GDM1 (cell line): ENCODE results near the gene ARHGAP45.
"Not testable (repeated sequence)": the region's sequence is repeated elsewhere in the genome, so short reads cannot be mapped to it uniquely, and the experiment has no call there.

ENCODE experiments used
- DNase-seq: peaks from one replicate; lab custom pipeline; 2025; lab: John Stamatoyannopoulos, UW

The ARHGAP45 gene, protein sequence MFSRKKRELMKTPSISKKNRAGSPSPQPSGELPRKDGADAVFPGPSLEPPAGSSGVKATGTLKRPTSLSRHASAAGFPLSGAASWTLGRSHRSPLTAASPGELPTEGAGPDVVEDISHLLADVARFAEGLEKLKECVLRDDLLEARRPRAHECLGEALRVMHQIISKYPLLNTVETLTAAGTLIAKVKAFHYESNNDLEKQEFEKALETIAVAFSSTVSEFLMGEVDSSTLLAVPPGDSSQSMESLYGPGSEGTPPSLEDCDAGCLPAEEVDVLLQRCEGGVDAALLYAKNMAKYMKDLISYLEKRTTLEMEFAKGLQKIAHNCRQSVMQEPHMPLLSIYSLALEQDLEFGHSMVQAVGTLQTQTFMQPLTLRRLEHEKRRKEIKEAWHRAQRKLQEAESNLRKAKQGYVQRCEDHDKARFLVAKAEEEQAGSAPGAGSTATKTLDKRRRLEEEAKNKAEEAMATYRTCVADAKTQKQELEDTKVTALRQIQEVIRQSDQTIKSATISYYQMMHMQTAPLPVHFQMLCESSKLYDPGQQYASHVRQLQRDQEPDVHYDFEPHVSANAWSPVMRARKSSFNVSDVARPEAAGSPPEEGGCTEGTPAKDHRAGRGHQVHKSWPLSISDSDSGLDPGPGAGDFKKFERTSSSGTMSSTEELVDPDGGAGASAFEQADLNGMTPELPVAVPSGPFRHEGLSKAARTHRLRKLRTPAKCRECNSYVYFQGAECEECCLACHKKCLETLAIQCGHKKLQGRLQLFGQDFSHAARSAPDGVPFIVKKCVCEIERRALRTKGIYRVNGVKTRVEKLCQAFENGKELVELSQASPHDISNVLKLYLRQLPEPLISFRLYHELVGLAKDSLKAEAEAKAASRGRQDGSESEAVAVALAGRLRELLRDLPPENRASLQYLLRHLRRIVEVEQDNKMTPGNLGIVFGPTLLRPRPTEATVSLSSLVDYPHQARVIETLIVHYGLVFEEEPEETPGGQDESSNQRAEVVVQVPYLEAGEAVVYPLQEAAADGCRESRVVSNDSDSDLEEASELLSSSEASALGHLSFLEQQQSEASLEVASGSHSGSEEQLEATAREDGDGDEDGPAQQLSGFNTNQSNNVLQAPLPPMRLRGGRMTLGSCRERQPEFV

DNA sequence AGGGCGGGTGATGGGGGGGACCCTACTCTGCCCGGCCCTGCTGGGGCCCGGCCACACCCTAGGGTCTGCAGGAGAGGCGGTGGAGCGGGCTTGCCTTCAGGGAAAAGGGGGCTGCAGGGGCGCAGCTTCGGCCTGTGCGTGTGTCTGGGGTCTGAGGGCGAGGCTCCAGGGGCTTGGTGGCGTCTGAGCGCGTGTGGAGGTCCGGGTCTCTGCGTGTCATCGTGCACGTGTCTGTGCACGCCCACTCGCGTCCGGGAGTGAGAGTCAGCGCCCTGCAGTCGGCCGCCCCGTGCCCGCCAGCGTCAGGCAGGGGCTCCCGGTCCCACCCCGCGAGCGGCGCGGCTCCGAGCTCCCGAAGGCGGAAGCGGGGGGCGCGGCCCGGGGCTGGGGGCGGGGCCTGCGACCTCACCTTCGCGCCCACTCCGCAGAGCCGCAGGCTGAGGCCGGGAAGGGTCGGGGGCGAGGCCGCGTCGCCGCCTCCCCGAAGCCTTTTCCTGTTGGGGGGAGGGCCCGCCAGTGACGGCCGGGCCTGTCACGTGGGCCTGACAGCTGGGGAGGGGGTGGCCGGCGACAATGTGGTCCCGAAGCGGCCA is at the start of gene ARHGAP45:
TSS of gene ARHGAP45 (plus strand) at position 420 of the 593 bp plus-strand sequence. CDS start 239 bp downstream, outside the sequence.
- peak; percentile 81 for DNase-seq

DNA sequence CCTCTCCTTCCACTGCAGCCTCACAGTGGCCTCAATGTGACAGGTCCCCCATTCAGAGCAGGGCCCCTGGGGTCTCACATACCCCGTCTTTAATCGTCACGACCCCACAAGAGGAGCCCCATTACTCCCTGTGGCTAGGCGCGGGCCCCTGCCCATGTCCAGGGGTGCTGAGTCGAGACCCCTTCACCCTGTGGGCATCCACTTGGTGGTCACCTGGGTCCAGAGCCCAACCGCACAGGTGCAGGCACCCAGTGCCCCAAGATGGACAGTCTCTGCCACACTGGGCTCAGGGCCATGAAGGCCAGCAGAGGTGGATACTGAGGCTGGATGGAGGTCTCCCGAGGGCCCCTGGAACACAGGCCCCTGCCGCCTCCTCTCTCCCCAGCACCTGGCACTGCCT is 49.1 kb upstream of the ARHGAP45 start:
- DNase-seq = no peak

DNA sequence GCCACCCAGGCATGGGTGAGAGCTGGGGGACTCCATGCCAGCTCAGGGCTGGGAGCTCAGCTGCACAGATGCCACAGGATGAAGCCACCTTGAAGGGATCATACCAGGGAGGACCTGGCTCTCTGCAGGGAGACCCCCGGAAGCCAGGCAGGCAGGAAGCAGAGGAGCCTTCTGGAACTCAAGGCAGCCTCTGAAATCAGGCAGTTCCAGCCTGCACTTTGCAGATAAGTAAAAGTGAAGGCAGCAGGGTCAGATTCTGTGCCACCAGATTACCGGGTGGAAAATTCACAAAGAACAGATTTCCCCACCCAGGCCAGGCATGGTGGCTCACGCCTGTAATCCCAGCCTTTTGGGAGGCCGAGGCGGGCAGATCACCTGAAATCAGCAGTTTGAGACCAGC is 48.6 kb upstream of the ARHGAP45 start:
- DNase-seq = no peak

DNA sequence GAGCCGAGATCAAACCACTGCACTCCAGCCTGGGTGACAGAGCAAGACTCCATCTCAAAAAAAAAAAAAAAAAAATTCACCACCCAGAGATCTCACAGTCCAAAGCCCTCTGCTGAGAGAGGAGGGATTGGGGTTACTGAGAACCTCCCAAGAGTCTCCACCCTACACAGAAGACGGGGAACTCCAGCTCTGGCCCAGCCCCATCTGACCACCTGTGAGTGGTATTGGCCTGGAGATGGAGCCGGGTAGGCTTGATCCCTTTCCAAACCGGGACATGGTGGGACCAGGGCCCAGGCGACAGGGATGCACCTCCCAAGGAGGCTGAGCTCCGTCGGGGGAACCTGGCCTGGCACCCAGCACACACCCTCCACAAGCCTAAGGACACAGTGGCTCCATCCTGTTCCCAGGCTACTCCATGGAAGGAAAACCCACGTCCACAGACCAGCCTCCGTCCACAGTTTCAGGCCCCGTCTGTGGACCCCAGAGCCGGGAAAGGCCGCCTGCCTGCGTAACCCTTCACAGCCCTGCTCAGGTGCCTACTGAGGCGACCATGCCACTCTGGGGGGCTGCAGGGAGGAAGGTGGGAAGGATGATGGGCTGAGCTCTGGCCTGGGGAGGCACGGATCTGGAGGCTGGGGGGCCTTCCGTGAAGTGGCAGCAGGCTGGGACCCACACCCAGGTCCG is 47.9 kb upstream of the ARHGAP45 start:
- DNase-seq = no peak

DNA sequence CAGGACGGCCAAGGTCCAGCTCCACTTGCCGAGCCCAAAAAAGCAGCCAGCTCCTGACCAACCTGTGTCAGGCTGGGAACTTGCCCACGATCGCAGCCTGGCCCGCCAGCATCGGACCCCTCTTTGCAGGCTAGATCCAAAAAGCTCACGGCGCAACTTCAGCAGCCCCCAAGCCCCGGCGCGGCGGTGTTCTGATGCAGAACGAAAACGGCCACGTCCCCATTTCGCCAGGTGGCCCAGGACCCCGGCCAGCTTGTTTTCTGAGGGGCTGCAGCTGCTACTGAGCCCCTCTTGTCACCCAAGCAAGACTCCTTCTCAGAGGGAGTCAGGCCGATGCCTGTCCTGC is 47.4 kb upstream of the ARHGAP45 start:
- no peak for DNase-seq

DNA sequence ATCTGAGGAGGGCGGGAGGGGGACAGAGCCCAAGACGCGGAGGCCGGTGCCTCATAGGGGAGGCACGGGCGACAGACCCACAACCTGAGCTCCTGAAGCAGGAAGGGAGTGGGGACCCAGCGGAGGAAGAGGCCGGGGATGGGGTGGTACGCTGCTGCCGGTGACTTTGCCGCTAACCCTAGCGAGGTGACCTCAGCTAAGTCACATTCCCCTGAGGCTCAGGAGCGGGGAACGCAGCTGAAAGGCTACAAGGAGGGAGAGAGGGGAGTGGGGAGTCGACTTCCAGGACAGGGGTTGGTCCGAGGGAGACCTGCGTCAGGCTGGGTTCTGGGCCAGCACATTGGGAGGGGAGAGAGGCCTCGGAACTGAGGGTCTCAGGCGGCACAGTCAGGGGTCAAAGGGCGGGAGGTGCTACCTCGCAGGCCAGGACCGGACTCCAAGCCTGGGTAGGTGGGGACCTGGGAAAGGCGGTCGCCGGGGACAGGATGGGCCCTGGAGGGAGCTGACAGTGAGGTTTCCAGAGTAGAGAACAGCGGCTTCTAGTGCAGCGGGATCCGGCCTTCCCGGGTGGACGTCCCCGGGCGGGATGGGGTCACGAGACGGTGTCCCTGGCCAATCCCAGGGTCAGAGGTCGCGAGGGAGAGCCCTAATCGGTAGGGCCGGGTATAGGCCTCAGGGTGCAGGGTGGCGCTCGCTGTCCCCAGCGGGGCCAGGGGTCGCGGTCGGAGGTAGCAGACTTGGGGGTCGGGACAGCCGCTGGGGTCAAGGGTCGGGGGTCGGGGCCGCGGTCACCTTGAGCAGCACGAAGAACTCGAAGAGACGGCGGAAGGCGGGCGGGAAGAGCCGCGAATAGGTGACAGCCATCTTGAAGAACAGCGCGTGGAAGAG is 46.7 kb upstream of the ARHGAP45 start:
- DNase-seq = no peak

DNA sequence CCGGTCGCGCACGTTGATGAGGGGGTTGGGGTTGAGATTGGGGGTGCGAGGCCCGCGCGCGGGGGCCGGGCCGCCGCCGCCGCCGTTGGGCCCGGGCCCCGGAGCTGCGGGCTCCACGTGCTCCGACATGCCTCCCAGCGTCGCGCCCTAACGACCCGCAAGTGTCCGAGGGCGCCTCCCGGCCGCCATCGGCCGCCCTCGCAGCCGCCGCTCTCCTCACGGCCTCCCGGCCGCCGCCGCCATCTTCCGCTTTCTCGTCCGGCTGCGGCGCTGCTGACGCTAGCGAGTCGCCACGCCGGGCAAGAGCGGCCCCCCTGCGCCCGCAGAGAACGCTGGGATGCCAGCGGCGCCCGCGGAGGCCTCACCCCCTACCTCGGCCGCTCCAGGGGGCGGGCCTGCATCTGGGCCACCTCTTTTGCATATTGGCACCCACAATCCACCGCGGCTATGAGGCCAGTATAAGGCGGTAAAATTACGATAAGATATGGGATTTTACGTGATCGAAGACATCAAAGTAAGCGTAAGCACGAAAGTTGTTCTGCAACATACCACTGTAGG is 46.0 kb upstream of the ARHGAP45 start, which contains the start of gene TMEM259:
TSS of gene TMEM259 (minus strand) at position 256 of the 558 bp plus-strand sequence. CDS start at position 129, 127 bp downstream.
- peak; percentile 97 for DNase-seq

DNA sequence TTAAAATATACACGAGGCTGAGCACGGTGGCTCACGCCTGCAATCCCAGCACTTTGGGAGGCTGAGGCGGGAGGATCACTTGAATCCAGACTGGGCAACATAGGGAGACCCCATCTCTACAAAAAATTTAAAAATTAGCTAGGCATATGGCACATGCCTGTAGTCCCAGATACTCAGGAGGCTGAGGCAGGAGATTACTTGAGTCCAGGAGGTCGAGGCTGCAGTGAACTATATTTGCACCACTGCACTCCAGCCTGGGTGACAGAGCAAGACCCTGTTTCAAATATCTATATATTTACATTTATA is 43.1 kb upstream of the ARHGAP45 start:
- not testable (repeated sequence) for DNase-seq

DNA sequence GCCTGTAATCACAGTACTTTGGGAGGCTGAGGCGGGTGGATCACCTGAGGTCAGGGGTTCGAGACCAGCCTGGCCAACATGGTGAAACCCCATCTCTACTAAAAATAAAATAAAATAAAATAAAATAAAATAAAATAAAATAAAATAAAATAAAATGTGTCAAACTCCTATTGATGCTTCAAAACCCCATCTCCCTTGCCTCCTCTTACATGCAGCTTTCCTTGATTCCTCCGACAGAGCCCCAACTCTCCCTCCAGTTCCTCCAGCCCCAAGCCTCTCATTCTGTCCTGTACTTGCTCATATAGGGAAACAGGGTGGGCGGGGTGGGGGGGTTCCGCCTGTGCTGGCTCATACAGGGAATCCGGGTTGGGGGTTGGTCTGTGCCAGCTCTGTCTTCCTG is 41.9 kb upstream of the ARHGAP45 start:
- not testable (repeated sequence) for DNase-seq

DNA sequence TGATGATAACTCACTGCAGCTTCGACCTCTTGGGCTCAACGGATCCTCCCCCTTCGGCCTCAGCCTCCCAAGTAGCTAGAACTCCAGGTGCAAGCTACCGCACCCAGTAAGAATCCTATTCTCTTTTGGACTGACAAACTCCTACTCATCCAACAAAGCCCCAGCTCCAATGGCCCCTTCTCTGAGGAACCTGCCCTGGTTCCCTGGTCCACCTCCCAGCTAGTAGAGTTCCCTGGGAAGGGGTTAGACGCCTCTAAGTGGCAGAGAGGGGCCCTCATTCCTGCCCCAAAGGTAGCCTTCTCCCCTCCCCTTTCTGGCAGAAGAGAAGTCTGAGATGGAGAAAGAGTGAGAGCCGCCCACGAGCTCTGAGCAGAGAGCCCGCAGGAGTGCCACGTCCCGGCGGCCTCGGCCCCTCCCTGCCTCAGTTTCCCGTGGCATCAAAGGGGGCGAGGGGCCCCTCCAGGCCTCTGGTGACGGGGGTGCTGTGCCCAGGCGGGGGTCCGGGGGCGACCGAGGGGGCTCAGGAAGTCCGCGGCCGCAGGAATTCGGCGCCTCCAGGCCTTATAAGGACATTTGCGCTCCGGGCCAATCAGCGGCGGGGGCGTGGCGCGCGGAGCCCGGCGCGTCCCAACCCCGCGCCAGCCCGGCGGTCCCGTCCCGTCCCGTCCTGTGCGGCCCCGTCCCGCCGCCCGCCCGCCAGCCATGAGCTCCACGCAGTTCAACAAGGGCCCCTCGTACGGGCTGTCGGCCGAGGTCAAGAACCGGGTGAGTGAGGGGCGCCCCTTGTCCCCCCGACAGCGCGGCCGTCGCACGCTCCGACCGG is 40.8 kb upstream of the ARHGAP45 start, which contains the start of gene CNN2:
TSS of gene CNN2 (plus strand) at position 649 of the 823 bp plus-strand sequence. CDS start at position 703, 54 bp downstream.
- DNase-seq = peak; percentile 78

DNA sequence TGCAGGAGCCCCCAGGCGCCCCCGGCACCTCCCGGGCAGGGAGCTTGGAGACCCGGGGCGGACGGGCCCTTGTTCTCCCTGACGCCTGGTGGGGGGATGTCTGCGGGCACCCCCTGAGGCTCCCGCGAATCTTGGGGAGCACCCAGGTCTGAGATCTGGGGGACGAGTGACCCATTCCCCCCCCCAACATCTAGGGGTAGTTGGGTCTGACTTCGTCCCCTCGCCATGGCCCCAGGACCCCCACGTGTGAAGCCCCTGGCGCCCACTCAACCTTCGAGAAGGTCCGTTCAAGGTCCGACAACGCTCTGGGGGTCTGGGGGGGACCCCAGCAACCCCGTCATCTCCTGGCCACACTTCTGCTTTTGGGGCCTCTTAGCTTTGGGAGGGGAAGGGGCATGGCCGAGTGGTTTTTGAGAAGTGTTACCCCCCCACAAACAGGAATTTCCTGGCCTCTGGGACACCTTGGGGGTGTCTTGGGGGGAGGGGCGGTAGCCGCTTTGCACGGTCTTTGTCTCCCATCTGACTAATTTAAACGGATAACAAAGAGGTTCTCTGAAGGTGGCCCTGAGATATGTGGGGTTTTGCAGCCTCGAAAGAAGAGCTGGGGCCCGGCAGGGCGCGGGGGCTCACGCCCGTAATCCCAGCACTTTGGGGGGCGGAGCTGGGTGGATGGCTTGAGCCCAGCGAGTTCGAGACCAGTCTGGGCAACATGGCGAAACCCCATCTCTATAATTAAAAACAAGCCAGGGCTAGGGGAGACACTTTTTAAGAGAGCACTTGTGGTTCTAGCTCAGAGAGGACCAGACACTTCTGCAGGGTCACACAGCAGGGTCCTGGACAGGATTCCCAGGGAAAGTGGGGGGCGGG is 40.0 kb upstream of the ARHGAP45 start:
- DNase-seq = peak; percentile 23

DNA sequence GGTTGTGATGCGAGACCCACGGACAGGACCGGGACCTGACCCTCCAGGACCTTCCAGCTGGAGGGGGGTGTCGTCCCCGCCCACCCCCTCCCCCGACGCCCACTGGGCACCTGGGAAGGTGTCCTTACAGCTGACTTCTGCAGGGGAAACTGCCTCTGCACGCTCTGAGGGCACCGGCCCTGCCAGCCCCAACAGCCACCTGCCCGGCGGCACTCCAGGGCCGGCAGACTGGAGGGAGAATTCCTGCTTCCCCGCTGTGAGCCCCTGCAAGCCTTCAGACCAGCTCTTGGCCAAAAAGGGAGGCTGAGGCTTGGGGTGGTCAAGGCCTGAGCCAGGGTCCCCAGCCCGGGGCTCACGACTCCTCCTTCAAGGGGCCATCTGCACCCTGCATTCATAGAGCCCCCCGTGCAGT is 39.3 kb upstream of the ARHGAP45 start:
- no peak for DNase-seq

DNA sequence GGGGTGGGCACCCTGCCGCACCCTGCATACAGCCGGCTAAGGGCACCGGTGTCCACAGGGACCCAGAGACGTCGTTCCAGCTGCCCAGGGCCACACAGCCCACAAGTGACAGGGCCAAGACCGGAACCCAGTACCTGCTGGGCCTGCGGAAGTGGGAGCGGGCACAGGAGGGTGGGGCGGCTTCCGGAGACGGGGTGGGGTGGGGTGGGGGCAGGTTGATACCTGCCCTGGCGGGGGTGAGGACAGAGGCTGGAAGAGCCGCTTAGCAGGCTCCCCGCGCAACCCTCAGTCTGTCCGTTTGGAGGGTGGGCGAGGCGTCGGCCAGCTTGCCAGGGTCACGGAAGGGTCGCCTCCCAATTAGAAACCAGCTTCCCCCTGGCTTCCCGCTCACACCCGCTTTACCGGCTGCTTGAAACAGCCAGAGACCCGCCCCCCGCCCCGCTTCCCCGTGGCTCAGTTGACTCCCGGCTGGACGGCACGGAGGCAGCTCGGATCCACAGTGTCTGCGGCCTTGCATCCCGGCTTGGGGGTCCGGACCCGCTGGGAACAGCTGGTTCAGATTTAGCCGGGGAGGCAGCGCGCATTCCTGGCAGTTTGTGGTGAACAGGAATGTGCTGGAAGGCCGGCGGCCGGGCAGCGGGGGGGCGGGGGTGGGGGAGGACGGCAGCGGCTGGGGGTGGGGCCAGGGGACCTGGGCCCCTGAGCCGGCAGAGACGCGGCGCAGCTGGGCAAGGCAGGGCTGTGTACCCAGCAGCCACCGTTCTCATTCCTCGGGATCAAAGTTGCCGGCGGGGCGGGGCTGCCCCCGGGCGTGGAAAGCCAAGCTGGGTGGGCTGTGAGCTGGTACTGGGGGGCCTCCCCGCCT is 38.7 kb upstream of the ARHGAP45 start:
- no peak for DNase-seq

DNA sequence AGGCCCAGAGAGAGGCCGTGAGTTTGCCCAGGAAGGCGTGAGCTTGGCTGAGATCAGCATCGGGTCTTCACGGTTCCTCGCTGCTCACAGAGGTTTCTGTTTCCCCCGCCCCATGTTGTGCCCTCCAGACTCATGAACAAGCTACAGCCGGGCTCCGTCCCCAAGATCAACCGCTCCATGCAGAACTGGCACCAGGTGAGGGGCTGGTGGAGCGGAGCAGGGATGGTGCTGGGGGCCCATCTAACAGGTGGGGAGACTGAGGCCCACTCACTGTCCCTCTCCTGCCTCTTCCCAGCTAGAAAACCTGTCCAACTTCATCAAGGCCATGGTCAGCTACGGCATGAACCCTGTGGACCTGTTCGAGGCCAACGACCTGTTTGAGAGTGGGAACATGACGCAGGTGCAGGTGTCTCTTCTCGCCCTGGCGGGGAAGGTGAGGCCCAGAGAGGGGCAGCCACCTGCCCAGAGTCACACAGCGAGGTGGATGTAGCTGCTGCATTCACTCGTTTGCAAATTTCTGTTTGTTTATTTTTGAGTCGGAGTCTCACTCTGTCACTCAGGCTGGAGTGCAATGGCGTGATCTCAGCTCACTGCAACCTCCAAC is 34.6 kb upstream of the ARHGAP45 start:
- no peak for DNase-seq

DNA sequence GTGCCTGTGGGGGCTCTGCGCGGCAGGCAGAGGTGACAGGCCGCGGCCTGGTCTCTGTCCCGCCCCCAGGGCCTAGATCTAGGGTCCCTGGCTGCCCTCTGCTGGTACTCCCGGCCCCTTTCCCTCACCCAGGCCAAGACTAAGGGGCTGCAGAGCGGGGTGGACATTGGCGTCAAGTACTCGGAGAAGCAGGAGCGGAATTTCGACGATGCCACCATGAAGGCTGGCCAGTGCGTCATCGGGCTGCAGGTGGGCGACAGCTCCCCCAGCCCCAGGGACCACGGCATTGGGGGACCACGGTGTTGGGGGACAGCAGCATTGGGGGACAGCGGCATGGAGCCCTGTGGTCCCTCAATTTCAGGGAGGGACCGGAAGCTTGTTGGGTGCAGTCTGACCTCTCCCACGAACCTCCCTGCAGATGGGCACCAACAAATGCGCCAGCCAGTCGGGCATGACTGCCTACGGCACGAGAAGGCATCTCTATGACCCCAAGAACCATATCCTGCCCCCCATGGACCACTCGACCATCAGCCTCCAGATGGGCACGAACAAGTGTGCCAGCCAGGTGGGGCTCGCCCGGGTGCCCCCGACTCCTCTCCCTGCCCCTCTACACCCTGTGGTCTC is 30.9 kb upstream of the ARHGAP45 start:
- no peak for DNase-seq

DNA sequence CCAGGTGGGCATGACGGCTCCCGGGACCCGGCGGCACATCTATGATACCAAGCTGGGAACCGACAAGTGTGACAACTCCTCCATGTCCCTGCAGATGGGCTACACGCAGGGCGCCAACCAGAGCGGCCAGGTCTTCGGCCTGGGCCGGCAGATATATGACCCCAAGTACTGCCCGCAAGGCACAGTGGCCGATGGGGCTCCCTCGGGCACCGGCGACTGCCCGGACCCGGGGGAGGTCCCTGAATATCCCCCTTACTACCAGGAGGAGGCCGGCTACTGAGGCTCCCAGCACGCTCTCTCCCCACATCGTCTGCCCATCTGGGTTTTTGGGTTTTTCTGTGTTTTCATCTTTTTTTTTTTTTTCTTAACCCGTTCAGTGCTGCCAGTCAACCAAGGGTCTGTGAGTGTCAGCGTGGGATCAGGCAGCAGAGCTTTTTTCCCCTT is 29.3 kb upstream of the ARHGAP45 start:
- DNase-seq = no peak
